HG02588 (cell line): ENCODE data around the gene RPGRIP1.
"Not testable (repeated sequence)": the region's sequence is repeated elsewhere in the genome, so short reads cannot be mapped to it uniquely, and the experiment has no call there.

Experiments used
- ATAC-seq: cut with Tn5 transposase; IDR thresholded peaks from one replicate; pipeline ENCODE4 v1.9.1; 2021; ENCODE audit warnings: mild to moderate bottlenecking, moderate library complexity; ENCODE audit not compliant: unreplicated experiment

Gene RPGRIP1

DNA sequence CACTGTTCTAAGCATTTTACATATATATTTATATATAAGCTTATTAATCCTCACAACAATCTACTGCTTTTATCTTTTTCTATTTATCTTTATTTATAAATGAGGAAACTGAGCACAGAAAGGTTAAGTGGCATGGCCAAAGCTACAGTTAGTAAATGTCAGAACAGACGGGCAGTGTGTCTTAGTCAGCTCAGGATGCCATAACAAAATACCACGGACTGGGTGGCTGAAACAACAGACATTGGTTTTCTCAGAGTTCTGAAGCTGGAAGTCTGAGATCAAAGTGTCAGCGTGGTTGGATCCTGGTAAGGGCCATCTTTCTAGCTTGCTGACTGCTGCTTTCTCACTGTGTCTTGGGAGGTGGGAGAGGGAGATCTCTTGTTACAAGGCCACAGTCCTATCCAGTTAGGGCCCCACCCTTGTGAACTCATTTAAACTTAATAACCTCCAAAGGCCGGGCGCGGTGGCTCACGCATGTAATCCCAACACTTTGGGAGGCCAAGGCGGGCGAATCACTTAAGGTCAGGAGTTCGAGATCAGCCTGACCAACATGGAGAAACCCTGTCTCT lies 19.8 kb downstream of the RPGRIP1 start:
- no peak for ATAC-seq

DNA sequence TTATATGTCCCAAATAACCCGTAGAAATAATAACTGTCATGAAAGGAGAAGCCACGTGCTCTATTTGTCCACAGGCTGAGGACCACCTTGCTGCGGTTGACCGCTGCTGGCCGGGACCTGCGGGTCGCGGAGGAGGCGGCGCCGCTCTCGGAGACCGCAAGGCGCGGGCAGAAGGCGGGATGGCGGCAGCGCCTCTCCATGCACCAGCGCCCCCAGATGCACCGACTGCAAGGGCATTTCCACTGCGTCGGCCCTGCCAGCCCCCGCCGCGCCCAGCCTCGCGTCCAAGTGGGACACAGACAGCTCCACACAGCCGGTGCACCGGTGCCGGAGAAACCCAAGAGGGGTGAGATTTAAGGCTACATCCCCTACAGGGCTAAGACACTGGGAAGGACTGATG lies 21.0 kb downstream of the RPGRIP1 start:
- no peak for ATAC-seq

- ATAC-seq, result no peak
Observed at GRCh38 chr14:21302013-21302835, 22.3 kb downstream of the RPGRIP1 start.

GRCh38 chr14:21302836-21303140 lies 22.9 kb downstream of the RPGRIP1 start:
- ATAC-seq, result not testable (repeated sequence)

DNA sequence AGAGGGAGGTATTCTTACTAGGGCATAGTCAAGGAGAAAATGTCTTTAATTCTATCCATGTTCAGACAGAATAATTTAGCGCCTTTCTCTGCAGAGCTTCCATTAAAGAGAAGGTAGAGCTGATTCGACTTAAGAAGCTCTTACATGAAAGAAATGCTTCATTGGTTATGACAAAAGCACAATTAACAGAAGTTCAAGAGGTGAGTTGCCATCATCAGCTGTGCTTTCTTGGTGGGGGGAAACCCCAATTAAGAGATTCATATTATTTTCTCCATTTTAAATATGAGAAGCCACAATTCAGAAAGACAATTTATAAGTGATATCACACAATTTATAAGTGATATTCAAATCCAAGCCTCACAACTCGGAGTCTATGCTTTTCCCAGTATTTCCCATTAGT lies 27.8 kb downstream of the RPGRIP1 start:
- no peak for ATAC-seq

DNA sequence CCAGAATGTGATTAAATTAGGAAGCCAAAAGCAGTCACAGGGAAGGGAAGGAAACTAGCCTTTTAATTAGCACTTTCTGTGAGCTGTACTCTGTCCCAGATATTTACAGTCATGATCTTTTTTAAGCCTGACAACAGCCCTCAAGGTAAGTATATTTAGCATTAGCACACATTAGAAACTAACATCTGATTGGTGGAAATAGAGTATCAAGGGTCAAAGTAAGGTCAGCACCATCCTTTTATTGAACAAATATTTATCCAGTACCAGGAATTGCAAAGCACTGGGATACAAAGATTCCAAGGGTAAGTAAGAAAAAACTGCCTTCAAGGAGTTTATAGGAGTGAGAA lies 28.2 kb downstream of the RPGRIP1 start:
- no peak for ATAC-seq

- ATAC-seq, result peak; percentile 74
Observed at GRCh38 chr14:21308479-21309237, 28.8 kb downstream of the RPGRIP1 start.

DNA sequence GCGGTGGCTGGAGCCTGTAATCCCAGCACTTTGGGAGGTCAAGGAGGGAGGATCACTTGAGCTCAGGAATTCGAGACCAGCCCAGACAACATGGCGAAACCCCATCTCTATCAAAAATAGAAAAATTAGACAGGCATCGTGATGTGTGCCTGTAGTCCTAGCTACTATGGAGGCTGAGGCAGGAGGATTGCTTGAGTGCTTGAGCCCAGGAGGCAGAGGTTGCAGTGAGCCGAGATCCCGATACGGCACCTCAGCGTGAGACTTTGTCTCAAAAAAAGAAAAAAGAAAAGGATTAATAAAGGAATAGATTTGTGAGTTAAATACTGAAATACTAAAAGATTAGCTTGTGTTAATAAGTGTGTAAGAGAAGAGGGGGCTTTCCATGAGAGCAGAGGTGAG lies 29.4 kb downstream of the RPGRIP1 start:
- ATAC-seq, result no peak

DNA sequence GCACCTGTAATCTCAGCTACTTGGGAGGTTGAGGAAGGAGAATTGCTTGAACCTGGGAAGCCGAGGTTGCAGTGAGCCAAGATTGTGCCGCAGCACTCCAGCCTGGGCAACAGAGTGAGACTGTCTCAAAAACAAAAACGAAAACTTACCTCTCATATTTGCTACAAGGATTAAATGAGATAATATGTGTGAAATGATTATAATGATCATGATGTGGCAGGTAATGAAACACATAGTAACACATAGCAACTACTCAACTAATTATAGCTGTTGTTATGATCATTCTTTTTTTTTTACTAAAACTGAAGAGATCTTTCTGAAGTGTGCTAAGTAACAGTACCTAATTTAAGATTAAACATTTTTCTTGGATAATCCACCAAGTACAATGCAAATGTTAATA lies 30.1 kb downstream of the RPGRIP1 start:
- no peak for ATAC-seq

GRCh38 chr14:21311614-21312013 lies 31.7 kb downstream of the RPGRIP1 start:
- ATAC-seq, result no peak

- ATAC-seq, result no peak
Observed at GRCh38 chr14:21313512-21313911, 33.6 kb downstream of the RPGRIP1 start.

DNA sequence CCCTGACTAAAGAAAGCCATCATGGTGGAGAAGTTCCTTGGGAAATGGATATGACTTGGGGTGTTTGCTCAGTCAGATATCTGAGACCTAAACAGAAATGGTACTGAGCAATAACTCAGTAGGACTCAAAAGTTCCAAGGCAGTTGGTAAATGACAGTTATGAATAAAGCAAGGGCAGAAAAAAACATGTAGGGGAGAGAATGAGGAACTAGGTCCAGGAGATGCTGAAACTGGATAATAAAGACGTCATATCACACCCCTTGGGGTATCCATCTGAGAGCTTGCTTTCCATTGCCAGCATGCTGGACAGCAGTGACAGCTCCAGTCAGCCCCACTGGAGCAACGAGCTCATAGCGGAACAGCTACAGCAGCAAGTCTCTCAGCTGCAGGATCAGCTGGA lies 37.5 kb downstream of the RPGRIP1 start:
- ATAC-seq, result no peak

- no peak for ATAC-seq
Observed at GRCh38 chr14:21320913-21321312, 41.0 kb downstream of the RPGRIP1 start.

GRCh38 chr14:21322716-21323115 lies 42.8 kb downstream of the RPGRIP1 start:
- ATAC-seq, result no peak

- ATAC-seq, result no peak
Observed at GRCh38 chr14:21326972-21327371, 47.1 kb downstream of the RPGRIP1 start.
